NT2/D1 (cell line): ENCODE results near the gene PAQR4.
"Not testable (repeated sequence)": the region's sequence is repeated elsewhere in the genome, so short reads cannot be mapped to it uniquely, and the experiment has no call there.

Experiments used
- DNase-seq: peaks from one replicate; pipeline ENCODE4 v3.0.0-alpha.2; 2011; ENCODE audit warnings: low read depth, low spot score
- H3K27me3 ChIP-seq: 2 replicates; pipeline ENCODE4 v1.6.0; 2011; ENCODE audit warnings: mild to moderate bottlenecking; ENCODE audit not compliant: insufficient read length, insufficient read depth
- H3K36me3 ChIP-seq: 2 replicates; pipeline ENCODE4 v1.6.1; 2011; ENCODE audit warnings: mild to moderate bottlenecking, low read length, mixed read lengths; ENCODE audit not compliant: insufficient read depth, insufficient read length
- H3K4me1 ChIP-seq: 2 replicates; pipeline ENCODE4 v1.5.1; 2011; ENCODE audit not compliant: insufficient read depth, insufficient read length
- H3K4me3 ChIP-seq: 2 replicates; pipeline ENCODE4 v1.5.1; 2011; ENCODE audit warnings: low read depth; ENCODE audit not compliant: insufficient read length
- H3K9ac ChIP-seq: 2 replicates; pipeline ENCODE4 v1.6.0; 2011; ENCODE audit warnings: low read depth; ENCODE audit not compliant: insufficient read length
- H3K9me3 ChIP-seq: 2 replicates; pipeline ENCODE4 v1.5.1; 2011; ENCODE audit warnings: mild to moderate bottlenecking, low read length; ENCODE audit not compliant: insufficient read depth
- SUZ12 ChIP-seq: IDR thresholded peaks from 2 replicates; pipeline ENCODE4 v1.6.1; 2011; ENCODE audit not compliant: insufficient read length, insufficient read depth; ENCODE audit errors: extremely low read depth
- YY1 ChIP-seq: IDR thresholded peaks from 2 replicates; pipeline ENCODE4 v1.6.1; 2011; ENCODE audit not compliant: insufficient read length, insufficient read depth
- ZNF274 ChIP-seq: IDR thresholded peaks from 2 replicates; pipeline ENCODE4 v1.6.1; 2011; ENCODE audit warnings: mild to moderate bottlenecking, low read depth, low read length

The PAQR4 gene

GRCh38 chr16:2927010-2927646, 42.0 kb upstream of the PAQR4 start:
- no peak for TF ChIP-seq YY1
- no peak for TF ChIP-seq SUZ12
- no peak for TF ChIP-seq ZNF274
- H3K9me3 ChIP-seq, result no peaks in the 10 kb centered on the region; the same call in 1 of the 2 replicates
- H3K36me3 ChIP-seq, result peaks cover 22% of the 10 kb centered on the region
- no peaks in the 10 kb centered on the region for H3K27me3 ChIP-seq
- peaks cover 11% of the 10 kb centered on the region for H3K4me1 ChIP-seq
- H3K4me3 ChIP-seq, result no peak overlapping the region
- H3K9ac ChIP-seq, result no peak overlapping the region
- DNase-seq, result peak; percentile 80

GRCh38 chr16:2928151-2928550, 41.0 kb upstream of the PAQR4 start:
- Histone ChIP-seq H3K36me3 (peaks cover 14% of the 10 kb centered on the region), H3K4me1 (peaks cover 14% of the 10 kb centered on the region)
- not testable (repeated sequence) for H3K9me3 ChIP-seq, H3K4me3 ChIP-seq, H3K9ac ChIP-seq, H3K27me3 ChIP-seq
- peak; percentile 18 for DNase-seq

- peaks cover 21% of the 10 kb centered on the region for H3K36me3 ChIP-seq
- H3K9me3 ChIP-seq, result no peaks in the 10 kb centered on the region; the same call in 1 of the 2 replicates
- no peak for TF ChIP-seq SUZ12
- TF ChIP-seq ZNF274, result no peak
- no peak for TF ChIP-seq YY1
- peaks cover 14% of the 10 kb centered on the region for H3K4me1 ChIP-seq
- no peak for DNase-seq
- no peak overlapping the region for H3K4me3 ChIP-seq
- H3K27me3 ChIP-seq, result no peaks in the 10 kb centered on the region
- H3K9ac ChIP-seq, result peak overlapping the region; percentile 69
These were observed 40.4 kb upstream of the PAQR4 start for GRCh38 chr16:2928796-2929195.

- Histone ChIP-seq H3K36me3 (peaks cover 27% of the 10 kb centered on the region), H3K9me3 (no peaks in the 10 kb centered on the region; the same call in 1 of the 2 replicates), H3K27me3 (no peaks in the 10 kb centered on the region), H3K9ac (no peak overlapping the region), H3K4me3 (no peak overlapping the region), H3K4me1 (peaks cover 14% of the 10 kb centered on the region)
- DNase-seq, result no peak
- no peak for TF ChIP-seq SUZ12
- no peak for TF ChIP-seq YY1
- TF ChIP-seq ZNF274, result no peak
These were observed 39.5 kb upstream of the PAQR4 start for GRCh38 chr16:2929693-2930092.

- TF ChIP-seq ZNF274, result no peak
- no peak for TF ChIP-seq YY1
- TF ChIP-seq SUZ12, result no peak
- no peaks in the 10 kb centered on the region for H3K27me3 ChIP-seq
- H3K36me3 ChIP-seq, result peaks cover 30% of the 10 kb centered on the region
- H3K4me3 ChIP-seq, result no peak overlapping the region
- no peaks in the 10 kb centered on the region; the same call in 1 of the 2 replicates for H3K9me3 ChIP-seq
- no peak for DNase-seq
- no peak overlapping the region for H3K9ac ChIP-seq
- peaks cover 14% of the 10 kb centered on the region for H3K4me1 ChIP-seq
These were observed 38.9 kb upstream of the PAQR4 start for GRCh38 chr16:2930236-2930635.

- H3K9ac ChIP-seq, H3K27me3 ChIP-seq, H3K4me3 ChIP-seq, DNase-seq, H3K9me3 ChIP-seq: not testable (repeated sequence)
- peaks cover 38% of the 10 kb centered on the region for H3K36me3 ChIP-seq
- H3K4me1 ChIP-seq, result peaks cover 14% of the 10 kb centered on the region
These were observed 37.8 kb upstream of the PAQR4 start for GRCh38 chr16:2931231-2931914.

- peaks cover 12% of the 10 kb centered on the region for H3K4me1 ChIP-seq
- H3K4me3 ChIP-seq, result no peak overlapping the region
- H3K36me3 ChIP-seq, result peaks cover 55% of the 10 kb centered on the region
- no peaks in the 10 kb centered on the region for H3K9me3 ChIP-seq
- no peak for DNase-seq
- TF ChIP-seq YY1 (no peak), SUZ12 (no peak), ZNF274 (no peak)
- H3K27me3 ChIP-seq, result no peaks in the 10 kb centered on the region
- peak overlapping the region; percentile 38 for H3K9ac ChIP-seq
These were observed 36.0 kb upstream of the PAQR4 start for GRCh38 chr16:2933136-2933535.

- Histone ChIP-seq H3K9me3 (no peaks in the 10 kb centered on the region), H3K36me3 (peaks cover 58% of the 10 kb centered on the region), H3K4me1 (peaks cover 11% of the 10 kb centered on the region), H3K27me3 (no peaks in the 10 kb centered on the region), H3K4me3 (no peak overlapping the region), H3K9ac (no peak overlapping the region)
- TF ChIP-seq ZNF274, result no peak
- no peak for TF ChIP-seq YY1
- no peak for TF ChIP-seq SUZ12
- DNase-seq, result no peak
These were observed 35.4 kb upstream of the PAQR4 start for GRCh38 chr16:2933701-2934100.
